ENCODE measurements around the gene C6orf89. TPM values are rescaled to one million over a fixed set of nuclear protein-coding genes. Genes with fewer than 3 reads are reported as not detected.

Gene C6orf89
- total and polyA plus RNA-seq, 2 of the 13 experiments (the other 11 are each of a cell fraction or from before 2014, with no cell fraction given), result 22.1 to 32.2 TPM

DNA sequence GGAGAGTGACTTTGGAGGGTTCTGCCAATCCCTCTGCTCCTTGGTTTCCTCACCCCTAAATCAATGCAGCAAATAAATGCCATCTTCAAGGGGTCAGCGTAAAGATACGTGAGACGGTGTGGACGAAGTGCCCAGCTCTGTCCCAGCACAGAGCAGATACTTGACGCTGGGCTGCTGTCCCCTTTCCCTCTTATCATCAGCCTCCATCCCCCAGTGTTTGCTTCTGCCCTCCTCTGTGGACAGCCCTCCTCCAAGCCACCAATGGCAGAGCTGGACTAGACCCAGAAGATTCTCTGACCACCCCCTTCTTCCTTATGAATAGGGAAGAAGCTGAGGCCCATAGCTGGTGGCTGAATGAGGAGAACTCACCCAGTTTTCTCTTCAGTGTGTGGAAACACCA lies 51.1 kb downstream of the C6orf89 start:
- Histone ChIP-seq H3K4me3 (replicated peaks in 1 of 3; ENCODE audit: insufficient read depth in 1 of 3, low read depth in 2 of 3, low read length in 3 of 3) (no peak overlapping the region), H3K4me2 (ENCODE audit: low read depth, low read length) (no peak overlapping the region), H2AFZ (ENCODE audit: low read length) (no peak overlapping the region), H3K36me3 (replicated peaks in 1 of 2; ENCODE audit: control insufficient read depth in 1 of 2, insufficient read depth in 2 of 2, low read length in 2 of 2) (no peaks in the 10 kb centered on the region), H3K4me1 (ENCODE audit: insufficient read depth, low read length) (no peaks in the 10 kb centered on the region), H3K27me3 (ENCODE audit: control insufficient read depth in 1 of 2, insufficient read depth in 2 of 2, low read length in 2 of 2) (peaks cover 1 to 34% of the 10 kb centered on the region in 2 experiments; a peak in 4 of 5 replicates), H3K9ac (ENCODE audit: insufficient read depth, low read depth, low read length) (no peak overlapping the region), H3K79me2 (ENCODE audit: insufficient read depth, low read length) (no peaks in the 10 kb centered on the region), H3K27ac (ENCODE audit: extremely low read length, insufficient read depth, low read length) (no peak overlapping the region), H3K9me3 (ENCODE audit: low read length) (no peaks in the 10 kb centered on the region), H4K20me1 (ENCODE audit: insufficient read depth, low read length) (no peaks in the 10 kb centered on the region)
- ChIA-PET POLR2A (no interaction called here), CTCF (ENCODE audit: low intra/inter-chr PET ratio, low total read pairs) (no interaction called here)
- DNase-seq (ENCODE audit: low spot score) (no peak), ATAC-seq (no peak), FAIRE-seq (no peak)
- intact Hi-C loops (cut with micrococcal nuclease; ENCODE audit: unreplicated experiment) (no loop called here), in situ Hi-C loops (cut with HindIII; ENCODE audit: extremely low pct_ligation_motif_present, low pct_unique_long_range_greater_than_20kb) (no loop called here)
- TF ChIP-seq ZNF580 (CRISPR knock-in tag; IDR thresholded peaks at IDR 0.05; ENCODE audit: borderline replicate concordance, low read depth) (no peak), RAD21 (CRISPR knock-in tag; IDR thresholded peaks at IDR 0.05) (no peak), ZNF781 (CRISPR knock-in tag; IDR thresholded peaks at IDR 0.05; ENCODE audit: borderline replicate concordance, not compliant biosample characterization) (no peak), FOXO4 (CRISPR knock-in tag; conservative IDR thresholded peaks at IDR 0.05) (no peak), RFXANK (CRISPR knock-in tag; IDR thresholded peaks at IDR 0.05) (no peak), SALL1 (CRISPR knock-in tag; IDR thresholded peaks at IDR 0.05) (no peak), ZNF256 (CRISPR knock-in tag; conservative IDR thresholded peaks at IDR 0.05) (no peak), HDAC6 (IDR thresholded peaks at IDR 0.05; ENCODE audit: low read depth, low read length) (no peak), ZNF7 (CRISPR knock-in tag; IDR thresholded peaks at IDR 0.05) (no peak), FOSL1 (CRISPR knock-in tag; IDR thresholded peaks at IDR 0.05; ENCODE audit: borderline replicate concordance) (no peak), ZNF749 (CRISPR knock-in tag; IDR thresholded peaks at IDR 0.05; ENCODE audit: borderline replicate concordance) (no peak), SMAD9 (CRISPR knock-in tag; IDR thresholded peaks at IDR 0.05) (no peak), NR1H2 (CRISPR knock-in tag; IDR thresholded peaks at IDR 0.05; ENCODE audit: borderline replicate concordance, low read depth) (no peak), ZNF382 (CRISPR knock-in tag; IDR thresholded peaks at IDR 0.05; ENCODE audit: borderline replicate concordance) (no peak), RNF2 (conservative IDR thresholded peaks at IDR 0.05; ENCODE audit: low read depth) (no peak), PHF21A (CRISPR knock-in tag; IDR thresholded peaks at IDR 0.05) (no peak), ZKSCAN5 (CRISPR knock-in tag; IDR thresholded peaks at IDR 0.05) (no peak)
- TF ChIP-seq, protein P1, sequence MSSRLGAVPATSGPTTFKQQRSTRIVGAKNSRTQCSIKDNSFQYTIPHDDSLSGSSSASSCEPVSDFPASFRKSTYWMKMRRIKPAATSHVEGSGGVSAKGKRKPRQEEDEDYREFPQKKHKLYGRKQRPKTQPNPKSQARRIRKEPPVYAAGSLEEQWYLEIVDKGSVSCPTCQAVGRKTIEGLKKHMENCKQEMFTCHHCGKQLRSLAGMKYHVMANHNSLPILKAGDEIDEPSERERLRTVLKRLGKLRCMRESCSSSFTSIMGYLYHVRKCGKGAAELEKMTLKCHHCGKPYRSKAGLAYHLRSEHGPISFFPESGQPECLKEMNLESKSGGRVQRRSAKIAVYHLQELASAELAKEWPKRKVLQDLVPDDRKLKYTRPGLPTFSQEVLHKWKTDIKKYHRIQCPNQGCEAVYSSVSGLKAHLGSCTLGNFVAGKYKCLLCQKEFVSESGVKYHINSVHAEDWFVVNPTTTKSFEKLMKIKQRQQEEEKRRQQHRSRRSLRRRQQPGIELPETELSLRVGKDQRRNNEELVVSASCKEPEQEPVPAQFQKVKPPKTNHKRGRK (CRISPR knock-in tag; IDR thresholded peaks at IDR 0.05), result no peak
- BruUV-seq (replicated peaks), result no TSS peak
- 73% methylated on average over 5 of the region's 5 CpGs for WGBS (ENCODE audit: low lambda C conversion rate)

All from HepG2 (cell line).